Stimulated activated CD4-positive, alpha-beta T cell treated with anti-CD3 and anti-CD28 coated beads, TNF-alpha, amount 100 ng/mL, for 24 hours (primary cell): ENCODE data around the gene PTAR1.

Experiments
- DNase-seq, 3 experiments: peaks; one replicate each; pipeline ENCODE4 v3.0.0-alpha.2; 2020; ENCODE audit warnings: low read depth in 3 of 3

PTAR1 gene

DNA sequence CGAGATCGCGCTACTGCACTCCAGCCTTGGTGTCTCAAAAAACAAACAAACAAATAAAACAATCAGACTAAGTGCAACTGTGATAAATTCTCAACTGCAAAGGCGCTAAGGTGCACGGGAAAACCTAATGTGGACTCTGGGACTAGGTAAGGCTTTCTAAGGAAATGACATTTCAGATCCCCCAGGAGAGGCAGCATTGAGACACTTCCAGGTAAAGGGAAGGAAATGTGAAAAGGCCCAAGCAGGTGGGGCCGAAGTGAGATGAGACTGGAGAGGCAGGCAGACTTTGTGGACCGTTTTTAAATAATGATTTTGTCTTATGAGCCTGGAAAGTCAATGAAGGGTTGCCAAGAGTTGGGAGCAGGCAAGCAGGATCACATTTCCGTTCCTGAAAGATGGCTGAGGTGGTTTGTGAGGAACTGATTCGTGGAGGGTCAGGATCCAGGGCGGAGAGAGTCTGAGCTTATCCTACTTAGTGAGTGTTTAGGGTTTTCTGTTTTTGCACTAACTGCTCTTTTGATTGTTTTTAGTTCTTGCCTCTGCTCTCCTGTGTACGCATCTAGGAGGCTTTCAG, 85.6 kb downstream of the PTAR1 start:
- no peak for DNase-seq

DNA sequence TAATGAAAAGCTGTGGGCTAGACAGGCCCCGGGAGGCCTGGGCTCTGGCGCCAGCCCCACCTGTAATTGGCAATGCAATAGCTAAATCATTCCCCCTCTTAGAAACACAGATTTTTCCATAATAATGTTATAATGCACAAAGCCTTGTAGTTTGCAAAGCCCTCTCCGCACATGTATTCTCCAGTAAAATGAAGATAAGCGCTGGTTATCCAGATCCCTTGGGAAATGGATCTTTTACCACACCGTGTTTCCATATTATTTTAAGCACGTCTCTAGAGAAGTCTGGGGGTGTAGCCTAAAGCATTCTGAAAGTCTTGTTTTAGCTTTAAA, 86.5 kb downstream of the PTAR1 start:
- no peak for DNase-seq

- DNase-seq: peak; percentile 54 to 72 (median 60)
Observed at GRCh38 chr9:69672596-69673310, 87.1 kb downstream of the PTAR1 start.

DNA sequence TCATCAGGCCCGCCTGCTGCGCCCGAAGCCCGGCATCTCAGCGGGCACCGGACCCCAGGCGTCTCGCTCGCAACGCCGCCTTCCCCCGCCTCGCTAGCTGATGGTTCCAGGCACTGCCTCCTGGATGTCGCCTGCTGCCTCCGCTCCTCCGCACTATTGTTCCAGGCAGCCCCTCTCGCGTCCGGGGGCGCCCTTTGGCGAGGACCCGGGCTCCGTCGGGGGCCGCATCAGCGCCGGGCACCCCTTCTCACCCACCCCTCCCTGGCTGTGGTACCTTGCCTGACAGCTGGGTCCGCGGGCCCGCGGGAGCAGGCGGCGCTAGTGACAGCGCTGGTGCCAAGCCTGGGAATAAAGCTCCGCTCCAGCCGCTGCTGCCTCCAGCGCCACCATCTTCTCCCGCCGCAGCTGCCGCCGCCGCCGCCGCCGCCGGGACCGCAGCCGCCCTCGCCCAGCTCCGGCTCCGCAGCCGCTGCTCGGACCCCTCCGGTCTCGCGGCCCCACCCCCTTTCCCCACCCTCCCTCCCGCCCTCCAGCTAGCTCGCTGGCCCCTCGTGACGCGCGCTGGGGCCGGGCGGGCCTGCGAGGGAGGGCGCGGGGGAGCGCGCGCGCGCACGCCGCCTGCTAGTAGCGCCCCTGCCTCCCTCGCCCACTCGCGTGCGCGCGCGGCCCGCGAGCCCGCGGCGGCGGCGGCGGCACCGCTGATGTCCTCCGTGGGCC, 87.8 kb downstream of the PTAR1 start, which contains the start of gene APBA1:
Gene APBA1, minus strand, starts transcription at position 493 of the 717 bp plus-strand sequence.
- peak in 2 of 3 experiments; percentile 1 to 33 for DNase-seq

- no peak for DNase-seq
Observed at GRCh38 chr9:69671311-69671878, 88.4 kb downstream of the PTAR1 start.

DNA sequence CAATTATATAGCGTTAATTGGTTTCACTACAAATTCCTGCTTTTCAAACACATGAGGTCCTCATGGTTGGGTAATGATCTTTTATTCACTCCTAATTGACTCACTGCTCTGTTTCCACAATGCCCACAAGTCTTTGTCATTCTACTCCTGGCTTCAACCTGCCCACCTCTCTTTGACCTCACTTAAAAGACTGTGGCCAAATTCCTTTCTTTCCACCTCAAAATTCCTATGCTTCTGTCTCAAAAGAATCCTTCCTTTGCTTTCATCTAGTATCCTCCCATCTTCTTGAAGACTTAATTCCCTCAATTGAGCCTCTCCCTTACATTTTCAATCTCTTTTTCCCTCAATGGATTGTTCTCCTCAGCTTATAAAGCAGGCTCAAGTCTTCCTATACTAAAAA, 92.5 kb downstream of the PTAR1 start:
- no peak for DNase-seq

DNA sequence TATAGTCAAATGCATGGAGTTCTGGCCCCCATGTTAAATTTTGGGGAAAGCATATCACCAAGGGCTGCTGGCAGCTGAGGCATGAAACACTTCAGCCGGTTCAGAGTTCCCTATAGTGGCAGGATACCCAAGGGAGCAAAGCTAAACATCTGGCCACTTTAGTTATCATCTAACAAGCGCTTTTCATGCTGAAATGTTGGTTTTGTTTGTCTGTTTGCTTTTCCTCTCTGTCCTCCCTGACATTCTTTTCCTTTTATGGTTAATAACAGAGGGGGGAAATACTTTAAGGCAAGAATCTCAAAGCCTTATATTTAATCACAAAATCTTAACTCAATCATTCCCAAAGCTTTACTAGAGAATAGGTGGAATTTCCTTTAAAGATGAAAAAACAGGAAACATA, 99.5 kb downstream of the PTAR1 start:
- no peak for DNase-seq
